Kidney tubule cell (primary cell): Measurements from ENCODE around the gene EPHA6.

Experiments
- DNase-seq: peaks from one replicate; pipeline ENCODE4 v3.0.0-alpha.2; 2018; ENCODE audit warnings: low spot score

EPHA6 gene

GRCh38 chr3:97646932-97647331, 832.5 kb downstream of the EPHA6 start:
- DNase-seq, result no peak

DNA sequence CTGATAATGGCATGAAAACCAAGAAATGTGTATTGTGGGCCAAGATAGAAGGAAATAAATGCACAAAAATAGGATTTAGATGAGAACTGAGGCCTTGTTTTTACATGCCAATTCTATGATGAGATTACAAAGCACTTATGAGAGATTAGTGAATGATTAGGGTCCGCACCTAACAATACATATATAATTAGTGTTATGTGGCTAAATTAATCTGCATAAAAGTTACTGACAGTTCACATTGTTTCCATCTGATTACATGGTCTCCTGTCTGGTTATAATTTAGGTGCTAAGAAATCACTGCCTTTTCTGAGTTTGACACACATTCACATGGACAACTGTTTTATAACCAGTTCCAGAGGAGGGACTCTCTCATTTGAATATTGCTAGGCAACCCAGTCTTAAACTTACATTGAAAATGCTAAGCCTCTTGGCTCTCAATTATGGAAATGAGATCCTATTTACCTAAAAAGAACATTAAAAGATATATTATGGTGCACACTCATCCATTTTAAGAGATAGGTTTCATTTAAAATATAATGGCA, 833.1 kb downstream of the EPHA6 start:
- no peak for DNase-seq

GRCh38 chr3:97655971-97656370, 841.6 kb downstream of the EPHA6 start:
- no peak for DNase-seq

DNA sequence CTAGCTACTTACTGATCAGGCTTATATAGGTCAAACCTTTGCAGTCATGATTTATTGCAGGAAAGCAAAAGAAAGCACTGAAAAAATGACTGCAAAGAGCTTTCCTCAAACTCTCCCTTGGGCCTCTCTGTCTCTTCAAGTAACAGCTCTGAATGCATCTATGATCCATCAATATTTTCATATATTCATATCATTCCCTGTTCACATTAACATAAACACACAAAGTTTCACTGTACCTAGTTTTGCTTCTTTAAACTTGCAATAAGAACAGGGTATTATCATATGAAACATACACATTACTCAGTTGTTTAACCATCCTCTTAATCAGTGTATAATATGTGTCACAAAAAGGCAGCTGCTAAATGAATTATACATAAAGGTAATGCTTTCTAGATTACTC, 842.2 kb downstream of the EPHA6 start:
- no peak for DNase-seq

GRCh38 chr3:97658668-97659285, 844.4 kb downstream of the EPHA6 start:
- peak; percentile 37 for DNase-seq

- no peak for DNase-seq
Measured at GRCh38 chr3:97662264-97662663, 847.9 kb downstream of the EPHA6 start.

DNA sequence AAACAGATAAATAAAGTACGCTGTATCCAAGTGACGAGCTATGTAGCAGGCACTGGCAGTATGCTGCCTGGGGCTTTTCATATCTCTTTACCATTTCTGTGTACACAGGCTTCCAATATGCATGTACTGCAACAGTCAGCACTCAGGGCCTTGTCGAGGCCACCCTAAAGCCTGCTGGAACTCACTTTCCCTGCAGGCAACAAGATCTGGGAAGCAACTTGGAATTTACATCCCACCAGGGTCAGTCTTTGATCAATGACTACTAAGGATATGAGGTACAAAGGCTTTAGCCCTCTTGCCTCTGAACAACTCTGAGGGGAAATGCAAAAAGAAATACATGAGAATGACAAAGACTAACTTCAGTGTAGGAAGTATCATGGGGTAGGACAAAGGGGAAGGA, 848.4 kb downstream of the EPHA6 start:
- DNase-seq, result no peak

GRCh38 chr3:97665896-97666295, 851.5 kb downstream of the EPHA6 start:
- DNase-seq, result no peak

- no peak for DNase-seq
Measured at GRCh38 chr3:97670952-97671351, 856.6 kb downstream of the EPHA6 start.

DNA sequence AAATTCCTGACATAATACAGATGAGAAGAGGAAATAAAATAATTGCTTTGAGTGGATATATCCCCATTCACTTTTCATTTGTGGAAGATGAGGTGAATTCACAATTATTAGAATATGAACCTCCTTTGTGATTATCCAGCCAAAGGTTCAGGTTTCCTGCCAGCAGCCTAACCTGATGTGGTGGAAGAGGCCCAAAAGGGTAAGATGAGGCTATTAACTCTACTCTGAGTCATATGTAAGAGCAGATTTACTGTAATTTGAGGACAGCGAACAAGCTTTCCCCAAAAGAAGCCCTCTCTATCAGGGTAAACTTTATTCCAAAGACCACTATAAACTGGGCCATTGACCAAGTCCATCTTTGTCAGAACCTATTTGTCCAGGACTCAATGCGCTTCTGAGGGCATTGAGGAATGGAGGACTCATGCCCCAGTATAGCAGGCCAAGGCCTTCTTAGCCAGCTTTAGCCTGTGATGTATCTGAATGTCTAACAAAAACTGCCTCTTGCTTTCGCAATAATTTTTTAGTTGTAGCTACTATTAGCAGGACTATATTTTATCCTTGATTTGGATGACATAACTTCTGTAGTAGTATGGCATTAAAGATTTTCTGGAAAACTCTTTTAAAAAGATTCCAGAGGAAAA, 859.1 kb downstream of the EPHA6 start:
- DNase-seq, result no peak

DNA sequence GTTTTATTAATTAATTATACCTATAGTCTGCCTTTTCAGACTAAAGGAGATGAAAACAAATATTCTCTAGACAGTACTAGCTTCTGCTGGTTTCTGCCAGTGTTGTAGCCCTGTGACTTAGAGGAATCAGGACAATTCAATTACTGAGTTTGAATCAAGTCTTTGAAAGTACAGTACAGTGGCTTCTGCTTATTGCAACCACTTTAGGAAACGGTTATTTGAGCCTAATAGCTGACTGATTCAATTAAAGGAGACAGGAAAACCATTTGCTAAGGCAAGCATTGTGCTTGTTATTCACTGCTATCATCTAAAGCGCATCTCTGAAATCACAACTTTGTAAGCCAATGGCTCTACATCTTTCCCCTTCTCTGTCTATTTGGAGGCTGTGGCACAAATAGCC, 860.1 kb downstream of the EPHA6 start:
- DNase-seq, result no peak

GRCh38 chr3:97680210-97680609, 865.8 kb downstream of the EPHA6 start:
- DNase-seq, result no peak

- no peak for DNase-seq
Measured at GRCh38 chr3:97680696-97681095, 866.3 kb downstream of the EPHA6 start.

GRCh38 chr3:97684490-97684889, 870.1 kb downstream of the EPHA6 start:
- DNase-seq, result no peak

- no peak for DNase-seq
Measured at GRCh38 chr3:97686258-97686657, 871.9 kb downstream of the EPHA6 start.

DNA sequence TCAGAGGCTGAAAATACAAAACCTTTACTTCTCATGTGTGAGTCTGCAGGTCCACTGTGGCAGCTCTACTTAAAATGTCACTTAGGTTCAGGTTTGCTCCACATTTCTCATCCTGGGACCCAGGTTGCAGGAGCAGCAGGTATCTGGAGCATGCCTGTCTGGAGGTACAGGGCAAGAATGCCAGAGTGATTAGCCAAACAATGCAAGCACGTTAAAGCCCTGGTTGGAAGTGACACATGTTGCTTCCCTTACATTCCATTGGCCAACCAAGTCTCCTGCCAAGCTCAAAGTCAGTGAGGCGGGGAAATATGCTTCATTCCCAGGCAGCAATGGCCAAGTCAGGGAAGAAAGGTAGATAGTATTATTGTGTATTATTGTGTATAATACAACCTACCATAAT, 873.3 kb downstream of the EPHA6 start:
- peak; percentile 87 for DNase-seq

DNA sequence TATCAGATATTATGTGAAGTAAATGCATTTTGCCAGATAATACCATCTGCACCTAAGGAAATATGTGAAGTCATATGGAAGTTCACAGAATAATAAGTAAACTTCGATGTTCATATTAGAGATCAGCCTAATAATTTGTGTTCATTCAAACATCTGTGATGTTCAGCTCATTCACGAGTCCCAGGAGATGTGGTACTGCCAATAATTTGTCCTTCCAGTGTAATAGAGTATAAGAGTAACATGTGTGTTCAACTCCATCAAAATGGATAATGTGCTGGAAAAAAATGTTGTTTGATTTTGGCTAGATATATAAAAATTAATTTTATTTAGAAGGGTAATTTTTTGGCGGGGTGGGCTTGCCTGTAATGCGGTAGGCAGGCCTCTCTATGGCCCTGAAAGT, 874.7 kb downstream of the EPHA6 start:
- no peak for DNase-seq

GRCh38 chr3:97689962-97690361, 875.6 kb downstream of the EPHA6 start:
- DNase-seq, result no peak

DNA sequence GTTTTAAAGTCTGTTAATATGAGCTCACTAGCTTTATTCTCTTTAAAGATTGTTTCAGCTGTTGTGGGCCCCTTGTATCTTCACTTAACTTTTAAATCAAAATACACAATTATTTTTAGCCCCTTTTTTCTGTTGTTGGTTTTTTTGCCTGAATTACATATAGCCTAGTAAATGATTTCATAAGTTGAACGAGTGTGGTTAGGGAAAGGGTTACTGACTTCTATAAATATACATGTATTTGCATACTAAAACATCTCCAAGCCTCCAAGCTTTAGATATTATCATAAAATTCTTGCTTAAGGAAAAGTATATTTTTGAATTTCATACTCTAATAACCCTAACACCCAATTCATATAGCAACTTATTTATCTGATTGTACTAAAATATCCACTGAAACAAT, 877.0 kb downstream of the EPHA6 start:
- no peak for DNase-seq

- no peak for DNase-seq
Measured at GRCh38 chr3:97692389-97692788, 878.0 kb downstream of the EPHA6 start.

- DNase-seq, result no peak
Measured at GRCh38 chr3:97692831-97693230, 878.4 kb downstream of the EPHA6 start.

DNA sequence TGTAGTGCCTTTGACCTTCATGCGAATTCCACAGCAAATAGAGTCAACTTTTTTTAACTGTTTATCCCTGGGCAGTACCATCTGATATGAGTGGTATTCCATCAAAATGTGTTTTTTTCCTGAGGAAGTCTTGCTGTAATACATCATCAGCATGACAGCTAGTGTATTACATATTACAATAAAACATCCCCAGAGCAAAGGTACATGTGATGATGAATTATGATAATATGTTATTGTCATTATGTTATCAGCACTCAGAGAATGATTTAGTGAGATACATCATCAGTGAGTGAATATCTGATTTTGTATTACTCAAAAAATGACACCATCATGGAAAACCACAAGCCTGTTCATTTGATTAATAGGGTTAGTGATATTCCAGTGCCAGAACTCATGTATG, 880.5 kb downstream of the EPHA6 start:
- DNase-seq, result no peak

DNA sequence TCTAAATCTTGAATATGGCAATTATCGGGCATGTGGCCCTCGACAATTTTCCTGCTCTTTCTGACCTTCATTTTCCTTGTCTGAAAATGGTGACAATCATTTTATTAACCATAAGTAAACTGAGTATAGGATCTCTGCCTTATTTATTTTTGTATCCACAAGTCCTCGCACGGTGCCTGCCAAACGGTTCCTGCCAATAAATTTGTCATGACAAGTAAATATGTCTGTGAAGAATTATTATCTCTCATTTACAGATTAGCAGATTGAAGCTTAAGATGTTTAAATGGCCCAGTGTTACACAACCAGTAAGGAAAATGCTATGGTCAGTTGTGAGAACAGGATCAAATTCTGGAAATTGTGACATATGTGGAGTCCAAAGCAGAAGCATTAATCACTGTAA, 884.3 kb downstream of the EPHA6 start:
- DNase-seq, result no peak

- DNase-seq, result no peak
Measured at GRCh38 chr3:97699889-97700288, 885.5 kb downstream of the EPHA6 start.
